ENCODE data around the gene NPIPB8. TPM values are rescaled to one million over a fixed set of nuclear protein-coding genes. Genes with fewer than 3 reads are reported as not detected.

Gene NPIPB8
- total and polyA plus RNA-seq, 2 of the 13 experiments (the other 11 are each of a cell fraction or from before 2014, with no cell fraction given): 0.49 to 2.3 TPM

DNA sequence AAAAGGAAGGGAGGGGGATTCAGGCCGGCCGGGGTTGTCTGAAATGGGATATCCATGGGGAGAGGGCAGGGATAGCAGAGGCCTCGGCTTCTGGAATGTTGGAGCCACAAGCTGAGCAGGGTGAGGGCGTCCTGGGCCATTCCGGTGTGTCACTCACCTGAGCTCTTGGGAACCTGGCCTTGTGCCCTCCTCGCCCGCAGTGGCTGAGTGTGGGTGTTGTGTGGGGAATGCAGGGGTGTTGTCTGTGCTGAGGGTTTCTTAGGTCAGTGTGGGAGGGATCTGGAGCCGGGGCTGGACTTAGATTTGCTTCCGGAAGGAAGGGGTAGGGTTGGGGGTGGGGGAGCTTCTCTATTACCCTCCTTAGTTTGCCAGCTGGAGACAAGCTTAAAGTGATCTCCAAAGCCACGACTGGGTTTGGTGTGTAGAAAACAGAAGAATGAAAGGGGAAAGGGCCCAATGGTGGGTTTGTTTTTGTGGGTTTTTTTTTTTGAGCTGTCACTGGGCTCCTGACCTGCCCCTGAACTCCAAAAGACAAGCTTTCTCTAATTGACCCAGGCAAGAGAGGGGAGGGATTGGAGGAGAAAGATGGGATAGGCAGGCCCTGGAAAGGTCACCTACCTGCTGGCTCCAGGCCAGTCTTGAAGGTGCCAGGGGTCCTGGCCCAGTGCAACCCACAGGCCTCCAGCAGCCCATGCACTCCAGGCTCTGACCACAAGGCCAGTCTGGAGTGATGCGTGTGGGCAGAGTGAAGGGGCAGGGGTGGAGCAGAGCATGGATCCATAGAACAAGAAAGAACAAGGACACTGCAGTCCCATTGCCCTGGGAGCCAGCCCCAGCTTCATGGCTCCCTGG is 40.8 kb upstream of the NPIPB8 start, which contains the start of gene SULT1A2 (continued):
- TF ChIP-seq, protein P1, sequence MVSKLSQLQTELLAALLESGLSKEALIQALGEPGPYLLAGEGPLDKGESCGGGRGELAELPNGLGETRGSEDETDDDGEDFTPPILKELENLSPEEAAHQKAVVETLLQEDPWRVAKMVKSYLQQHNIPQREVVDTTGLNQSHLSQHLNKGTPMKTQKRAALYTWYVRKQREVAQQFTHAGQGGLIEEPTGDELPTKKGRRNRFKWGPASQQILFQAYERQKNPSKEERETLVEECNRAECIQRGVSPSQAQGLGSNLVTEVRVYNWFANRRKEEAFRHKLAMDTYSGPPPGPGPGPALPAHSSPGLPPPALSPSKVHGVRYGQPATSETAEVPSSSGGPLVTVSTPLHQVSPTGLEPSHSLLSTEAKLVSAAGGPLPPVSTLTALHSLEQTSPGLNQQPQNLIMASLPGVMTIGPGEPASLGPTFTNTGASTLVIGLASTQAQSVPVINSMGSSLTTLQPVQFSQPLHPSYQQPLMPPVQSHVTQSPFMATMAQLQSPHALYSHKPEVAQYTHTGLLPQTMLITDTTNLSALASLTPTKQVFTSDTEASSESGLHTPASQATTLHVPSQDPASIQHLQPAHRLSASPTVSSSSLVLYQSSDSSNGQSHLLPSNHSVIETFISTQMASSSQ (IDR thresholded peaks at IDR 0.05; ENCODE audit: low read depth): no peak
- TF ChIP-seq, protein P1 (CRISPR knock-in tag; IDR thresholded peaks at IDR 0.05; ENCODE audit: borderline replicate concordance): no peak
- TF ChIP-seq, protein P2, sequence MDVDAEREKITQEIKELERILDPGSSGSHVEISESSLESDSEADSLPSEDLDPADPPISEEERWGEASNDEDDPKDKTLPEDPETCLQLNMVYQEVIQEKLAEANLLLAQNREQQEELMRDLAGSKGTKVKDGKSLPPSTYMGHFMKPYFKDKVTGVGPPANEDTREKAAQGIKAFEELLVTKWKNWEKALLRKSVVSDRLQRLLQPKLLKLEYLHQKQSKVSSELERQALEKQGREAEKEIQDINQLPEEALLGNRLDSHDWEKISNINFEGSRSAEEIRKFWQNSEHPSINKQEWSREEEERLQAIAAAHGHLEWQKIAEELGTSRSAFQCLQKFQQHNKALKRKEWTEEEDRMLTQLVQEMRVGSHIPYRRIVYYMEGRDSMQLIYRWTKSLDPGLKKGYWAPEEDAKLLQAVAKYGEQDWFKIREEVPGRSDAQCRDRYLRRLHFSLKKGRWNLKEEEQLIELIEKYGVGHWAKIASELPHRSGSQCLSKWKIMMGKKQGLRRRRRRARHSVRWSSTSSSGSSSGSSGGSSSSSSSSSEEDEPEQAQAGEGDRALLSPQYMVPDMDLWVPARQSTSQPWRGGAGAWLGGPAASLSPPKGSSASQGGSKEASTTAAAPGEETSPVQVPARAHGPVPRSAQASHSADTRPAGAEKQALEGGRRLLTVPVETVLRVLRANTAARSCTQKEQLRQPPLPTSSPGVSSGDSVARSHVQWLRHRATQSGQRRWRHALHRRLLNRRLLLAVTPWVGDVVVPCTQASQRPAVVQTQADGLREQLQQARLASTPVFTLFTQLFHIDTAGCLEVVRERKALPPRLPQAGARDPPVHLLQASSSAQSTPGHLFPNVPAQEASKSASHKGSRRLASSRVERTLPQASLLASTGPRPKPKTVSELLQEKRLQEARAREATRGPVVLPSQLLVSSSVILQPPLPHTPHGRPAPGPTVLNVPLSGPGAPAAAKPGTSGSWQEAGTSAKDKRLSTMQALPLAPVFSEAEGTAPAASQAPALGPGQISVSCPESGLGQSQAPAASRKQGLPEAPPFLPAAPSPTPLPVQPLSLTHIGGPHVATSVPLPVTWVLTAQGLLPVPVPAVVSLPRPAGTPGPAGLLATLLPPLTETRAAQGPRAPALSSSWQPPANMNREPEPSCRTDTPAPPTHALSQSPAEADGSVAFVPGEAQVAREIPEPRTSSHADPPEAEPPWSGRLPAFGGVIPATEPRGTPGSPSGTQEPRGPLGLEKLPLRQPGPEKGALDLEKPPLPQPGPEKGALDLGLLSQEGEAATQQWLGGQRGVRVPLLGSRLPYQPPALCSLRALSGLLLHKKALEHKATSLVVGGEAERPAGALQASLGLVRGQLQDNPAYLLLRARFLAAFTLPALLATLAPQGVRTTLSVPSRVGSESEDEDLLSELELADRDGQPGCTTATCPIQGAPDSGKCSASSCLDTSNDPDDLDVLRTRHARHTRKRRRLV (CRISPR knock-in tag; IDR thresholded peaks at IDR 0.05): no peak
- TF ChIP-seq NAIF1 (CRISPR knock-in tag; IDR thresholded peaks at IDR 0.05; ENCODE audit: borderline replicate concordance) (no peak; the same call in 1 of the 2 replicates), TMF1 (CRISPR knock-in tag; IDR thresholded peaks at IDR 0.05; ENCODE audit: low read depth) (no peak), NFKB2 (CRISPR knock-in tag; IDR thresholded peaks at IDR 0.05; ENCODE audit: borderline replicate concordance) (no peak), ZNF552 (CRISPR knock-in tag; IDR thresholded peaks at IDR 0.05; ENCODE audit: borderline replicate concordance) (no peak), ZNF234 (CRISPR knock-in tag; conservative IDR thresholded peaks at IDR 0.05) (no peak), ZNF776 (CRISPR knock-in tag; IDR thresholded peaks at IDR 0.05) (no peak), ZEB1 (IDR thresholded peaks at IDR 0.05; ENCODE audit: insufficient replicate concordance, low read depth) (no peak), HNRNPUL1 (IDR thresholded peaks at IDR 0.05; ENCODE audit: low read depth, low read length) (no peak), KLF13 (CRISPR knock-in tag; IDR thresholded peaks at IDR 0.05) (no peak), ZNF841 (CRISPR knock-in tag; IDR thresholded peaks at IDR 0.05; ENCODE audit: borderline replicate concordance) (no peak), ETV5 (CRISPR knock-in tag; IDR thresholded peaks at IDR 0.05; ENCODE audit: borderline replicate concordance) (peak; percentile 52), THAP11 (CRISPR knock-in tag; IDR thresholded peaks at IDR 0.05) (no peak)
- TF ChIP-seq, protein P3, sequence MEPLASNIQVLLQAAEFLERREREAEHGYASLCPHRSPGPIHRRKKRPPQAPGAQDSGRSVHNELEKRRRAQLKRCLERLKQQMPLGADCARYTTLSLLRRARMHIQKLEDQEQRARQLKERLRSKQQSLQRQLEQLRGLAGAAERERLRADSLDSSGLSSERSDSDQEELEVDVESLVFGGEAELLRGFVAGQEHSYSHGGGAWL (CRISPR knock-in tag; IDR thresholded peaks at IDR 0.05): no peak
- TF ChIP-seq, protein P4, sequence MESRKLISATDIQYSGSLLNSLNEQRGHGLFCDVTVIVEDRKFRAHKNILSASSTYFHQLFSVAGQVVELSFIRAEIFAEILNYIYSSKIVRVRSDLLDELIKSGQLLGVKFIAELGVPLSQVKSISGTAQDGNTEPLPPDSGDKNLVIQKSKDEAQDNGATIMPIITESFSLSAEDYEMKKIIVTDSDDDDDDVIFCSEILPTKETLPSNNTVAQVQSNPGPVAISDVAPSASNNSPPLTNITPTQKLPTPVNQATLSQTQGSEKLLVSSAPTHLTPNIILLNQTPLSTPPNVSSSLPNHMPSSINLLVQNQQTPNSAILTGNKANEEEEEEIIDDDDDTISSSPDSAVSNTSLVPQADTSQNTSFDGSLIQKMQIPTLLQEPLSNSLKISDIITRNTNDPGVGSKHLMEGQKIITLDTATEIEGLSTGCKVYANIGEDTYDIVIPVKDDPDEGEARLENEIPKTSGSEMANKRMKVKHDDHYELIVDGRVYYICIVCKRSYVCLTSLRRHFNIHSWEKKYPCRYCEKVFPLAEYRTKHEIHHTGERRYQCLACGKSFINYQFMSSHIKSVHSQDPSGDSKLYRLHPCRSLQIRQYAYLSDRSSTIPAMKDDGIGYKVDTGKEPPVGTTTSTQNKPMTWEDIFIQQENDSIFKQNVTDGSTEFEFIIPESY (CRISPR knock-in tag; IDR thresholded peaks at IDR 0.05): no peak

Data from HepG2 (cell line).